ENCODE results near the gene UBXN11. TPM values are rescaled to one million over a fixed set of nuclear protein-coding genes. Genes with fewer than 3 reads are reported as not detected.

The UBXN11 gene, protein sequence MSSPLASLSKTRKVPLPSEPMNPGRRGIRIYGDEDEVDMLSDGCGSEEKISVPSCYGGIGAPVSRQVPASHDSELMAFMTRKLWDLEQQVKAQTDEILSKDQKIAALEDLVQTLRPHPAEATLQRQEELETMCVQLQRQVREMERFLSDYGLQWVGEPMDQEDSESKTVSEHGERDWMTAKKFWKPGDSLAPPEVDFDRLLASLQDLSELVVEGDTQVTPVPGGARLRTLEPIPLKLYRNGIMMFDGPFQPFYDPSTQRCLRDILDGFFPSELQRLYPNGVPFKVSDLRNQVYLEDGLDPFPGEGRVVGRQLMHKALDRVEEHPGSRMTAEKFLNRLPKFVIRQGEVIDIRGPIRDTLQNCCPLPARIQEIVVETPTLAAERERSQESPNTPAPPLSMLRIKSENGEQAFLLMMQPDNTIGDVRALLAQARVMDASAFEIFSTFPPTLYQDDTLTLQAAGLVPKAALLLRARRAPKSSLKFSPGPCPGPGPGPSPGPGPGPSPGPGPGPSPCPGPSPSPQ
- polyA plus RNA-seq (2013), result 22.5 TPM

DNA sequence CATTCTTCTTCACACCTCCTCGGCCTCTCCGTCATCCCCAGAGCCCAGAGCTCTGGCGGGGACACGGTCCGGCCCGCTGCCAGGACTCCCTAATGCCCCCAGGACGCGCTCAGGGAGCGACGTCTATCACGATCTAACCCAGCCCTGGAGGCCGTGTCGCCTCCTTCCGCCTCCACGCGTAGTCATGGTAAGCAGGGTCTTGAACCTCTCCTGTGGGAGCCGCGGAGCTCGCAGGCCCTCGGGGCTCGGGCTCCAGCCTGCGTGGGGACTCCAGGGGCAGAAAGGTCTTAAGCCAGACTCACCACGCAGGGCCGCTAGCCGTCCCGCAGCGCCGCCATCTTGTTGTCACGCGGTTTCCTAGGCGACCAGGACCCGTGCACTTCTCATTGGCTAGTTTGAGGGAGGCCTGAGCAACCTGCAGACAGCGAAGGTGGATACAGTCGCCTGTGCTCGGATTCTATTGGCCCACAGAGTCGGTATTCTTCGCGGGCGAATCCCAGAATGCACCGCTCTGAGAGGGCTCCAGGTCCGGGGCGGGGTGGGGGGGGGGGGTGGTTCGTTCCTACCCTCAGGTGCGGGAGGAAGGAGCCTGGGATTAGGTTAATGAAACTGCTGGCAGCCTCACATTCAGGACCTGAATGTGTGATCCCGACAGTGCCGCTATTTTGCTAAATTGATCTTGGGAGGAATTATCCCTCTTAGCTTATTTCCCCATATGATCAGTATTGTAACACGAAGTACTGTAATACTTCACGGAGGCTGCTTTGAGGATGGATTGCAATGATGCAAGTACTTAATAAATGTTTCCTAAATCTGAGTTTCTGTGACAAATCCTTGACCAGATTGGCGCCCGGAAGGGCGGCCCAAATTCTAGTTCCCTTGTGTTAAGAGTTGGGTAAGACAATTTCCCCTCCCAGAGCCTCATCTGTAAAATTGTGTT, at the start of gene UBXN11:
Gene UBXN11, minus strand, starts transcription at position 347 of the 940 bp plus-strand sequence. CDS start 3,753 bp downstream, outside the sequence.
- CTCF ChIA-PET, result interaction anchor here (0.8 to 4.8 kb wide), 6 partner anchors 12 to 117 kb away, joined by 3 to 27 read pairs (median 6); partner anchors contain the start of gene CD52
- 2% methylated on average over 32 of the region's 51 CpGs for WGBS (ENCODE audit: insufficient coverage)
- DNase-seq, result peak; percentile 94 to 97 (median 96)
- H3K36me3 ChIP-seq (ENCODE audit: control insufficient read depth in 4 of 4, insufficient read depth in 4 of 4, low read length in 3 of 4), result peaks cover 0 to 4% (median 0%) of the 10 kb centered on the region in 4 experiments
- POLR2A ChIA-PET, result interaction anchor here (0.5 kb wide), 1 partner anchor 7 kb away, joined by 4 read pairs; no protein-coding TSS in a partner anchor
- peaks cover 14 to 33% (median 26%) of the 10 kb centered on the region in 4 experiments for H3K4me1 ChIP-seq (ENCODE audit: control extremely low read depth in 1 of 4, control insufficient read depth in 4 of 4, insufficient read depth in 4 of 4, low read length in 3 of 4)
- H3K27ac ChIP-seq (ENCODE audit: insufficient read depth in 1 of 2, low read depth in 1 of 2, low read length in 2 of 2, poor library complexity in 1 of 2, severe bottlenecking in 2 of 2), result peak within 1 kb of the TSS; percentile 75 to 91
- H3K9me3 ChIP-seq (ENCODE audit: control extremely low read depth in 1 of 5, control insufficient read depth in 4 of 5, insufficient read depth in 2 of 5, low read depth in 1 of 5, low read length in 4 of 5), result no peaks in the 10 kb centered on the region
- peak within 1 kb of the TSS; percentile 69 to 98 (median 90) for H3K4me3 ChIP-seq (ENCODE audit: control insufficient read depth in 1 of 7, extremely low read depth in 1 of 7, insufficient read depth in 4 of 7, low read depth in 2 of 7, low read length in 6 of 7)
- no peaks in the 10 kb centered on the region for H3K27me3 ChIP-seq (replicated peaks in 2 of 5; ENCODE audit: control insufficient read depth in 4 of 5, insufficient read depth in 5 of 5, low read length in 4 of 5)

DNA sequence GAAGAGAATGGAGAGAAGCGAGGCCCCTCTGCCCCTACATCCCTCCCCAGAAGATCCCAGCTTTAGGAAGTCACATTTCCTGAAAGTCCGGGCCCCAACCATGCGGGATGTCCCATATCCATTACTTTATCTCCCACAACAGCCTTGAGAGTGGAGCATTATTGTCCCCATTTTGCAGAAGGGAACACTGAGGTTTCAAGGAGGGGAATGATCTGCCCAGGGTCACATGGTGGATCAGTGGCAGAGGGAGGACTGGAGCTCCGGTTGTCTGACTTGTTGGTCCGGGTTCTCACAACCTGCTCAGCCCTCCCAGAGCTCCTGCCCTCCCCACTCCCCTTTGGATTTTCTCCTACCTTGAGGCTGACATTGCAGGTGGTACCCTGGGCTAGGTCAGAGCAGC, 49.7 kb upstream of the UBXN11 start:
- H3K4me1 ChIP-seq (ENCODE audit: control extremely low read depth in 1 of 4, control insufficient read depth in 4 of 4, insufficient read depth in 4 of 4, low read length in 3 of 4), result peaks cover 0 to 14% (median 13%) of the 10 kb centered on the region in 4 experiments
- no peak overlapping the region for H3K27ac ChIP-seq (ENCODE audit: insufficient read depth in 1 of 2, low read depth in 1 of 2, low read length in 2 of 2, poor library complexity in 1 of 2, severe bottlenecking in 2 of 2)
- H3K9me3 ChIP-seq (ENCODE audit: control extremely low read depth in 1 of 5, control insufficient read depth in 4 of 5, insufficient read depth in 2 of 5, low read depth in 1 of 5, low read length in 4 of 5), result no peaks in the 10 kb centered on the region
- peaks cover 0 to 32% (median 13%) of the 10 kb centered on the region in 5 experiments for H3K27me3 ChIP-seq (replicated peaks in 2 of 5; ENCODE audit: control insufficient read depth in 4 of 5, insufficient read depth in 5 of 5, low read length in 4 of 5)
- no peak overlapping the region for H3K4me3 ChIP-seq (ENCODE audit: control insufficient read depth in 1 of 7, extremely low read depth in 1 of 7, insufficient read depth in 4 of 7, low read depth in 2 of 7, low read length in 6 of 7)
- DNase-seq, result no peak
- no peaks in the 10 kb centered on the region for H3K36me3 ChIP-seq (ENCODE audit: control insufficient read depth in 4 of 4, insufficient read depth in 4 of 4, low read length in 3 of 4)
- ChIA-PET CTCF (interaction anchor here (1.6 kb wide), 1 partner anchor 71 kb away, joined by 4 read pairs; no protein-coding TSS in a partner anchor), POLR2A (no interaction called here)
- 100% methylated on average over 2 of the region's 5 CpGs for WGBS (ENCODE audit: insufficient coverage)

DNA sequence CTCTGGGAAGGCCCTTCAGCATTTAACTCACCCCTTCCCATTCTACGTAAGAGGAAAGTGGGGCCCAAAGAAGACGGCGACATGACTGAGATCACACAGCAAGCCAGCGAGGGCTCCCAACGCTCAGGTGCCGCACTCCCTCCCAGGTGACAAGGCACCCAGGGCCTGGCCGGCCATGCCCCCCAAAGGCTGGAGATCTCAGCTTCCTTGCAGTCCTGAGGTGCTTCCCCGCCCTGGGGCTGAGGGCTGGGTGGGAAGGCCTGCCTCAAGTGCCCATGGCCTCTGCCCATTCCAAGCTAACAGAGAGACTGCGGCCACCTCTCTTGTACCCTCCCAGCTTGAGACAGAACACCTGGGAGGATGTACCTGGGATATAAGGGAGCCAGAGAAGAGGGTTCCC, 48.5 kb upstream of the UBXN11 start:
- POLR2A ChIA-PET, result no interaction called here
- H3K4me3 ChIP-seq (ENCODE audit: control insufficient read depth in 1 of 7, extremely low read depth in 1 of 7, insufficient read depth in 4 of 7, low read depth in 2 of 7, low read length in 6 of 7), result no peak overlapping the region

DNA sequence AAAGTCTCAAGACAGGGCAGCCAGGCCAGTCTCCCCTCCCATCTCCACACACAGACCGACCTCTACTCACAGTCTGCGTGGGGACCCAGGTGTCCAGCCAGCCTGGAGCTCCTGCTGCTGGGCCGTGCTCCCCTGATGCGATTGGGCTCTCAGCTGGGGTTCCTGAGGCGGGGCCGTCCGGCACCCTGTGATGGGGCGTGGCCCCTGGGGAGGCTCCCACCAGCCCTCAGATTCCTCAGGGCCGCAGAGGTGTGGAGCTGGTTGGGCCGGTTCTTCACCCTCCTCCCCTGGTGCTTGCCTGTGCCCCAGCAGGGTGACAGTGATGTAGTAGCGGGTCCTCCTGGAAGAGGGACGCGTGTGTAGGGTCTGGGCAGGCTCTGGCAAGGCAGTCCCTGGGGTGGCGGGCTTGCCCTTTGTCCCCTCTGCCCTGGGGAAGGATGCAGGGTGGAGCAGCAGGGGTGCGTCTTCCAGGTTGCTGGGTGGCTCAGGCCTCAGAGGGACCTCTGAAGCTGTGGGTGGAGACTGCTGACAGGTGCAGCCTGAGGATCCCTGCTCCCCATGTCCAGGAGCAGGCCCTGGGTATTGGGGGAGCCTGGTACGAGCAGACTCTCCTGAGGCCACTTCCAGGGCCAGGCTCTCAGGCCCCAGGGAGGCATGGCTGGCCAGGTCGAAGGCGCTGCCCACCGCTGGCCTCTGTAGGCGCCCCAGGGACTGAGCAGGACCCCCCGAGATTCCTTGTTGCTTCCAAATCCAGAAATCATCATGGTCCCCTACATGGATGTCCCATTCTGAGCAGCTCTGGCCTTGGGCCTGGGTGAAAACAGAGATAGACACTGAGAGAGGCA, 47.8 kb upstream of the UBXN11 start, which contains the start of gene CRYBG2:
Gene CRYBG2, minus strand, starts transcription at position 155 of the 845 bp plus-strand sequence. CDS start 7,473 bp downstream, outside the sequence.
- ChIA-PET POLR2A (no interaction called here), CTCF (interaction anchor here (1.0 to 1.5 kb wide), 2 partner anchors 11 to 36 kb away, joined by 3 read pairs; partner anchors contain the start of gene CD52)
- no peak for DNase-seq
- no peaks in the 10 kb centered on the region for H3K36me3 ChIP-seq (ENCODE audit: control insufficient read depth in 4 of 4, insufficient read depth in 4 of 4, low read length in 3 of 4)
- peaks cover 0 to 13% (median 7%) of the 10 kb centered on the region in 5 experiments for H3K27me3 ChIP-seq (replicated peaks in 2 of 5; ENCODE audit: control insufficient read depth in 4 of 5, insufficient read depth in 5 of 5, low read length in 4 of 5)
- H3K9me3 ChIP-seq (ENCODE audit: control extremely low read depth in 1 of 5, control insufficient read depth in 4 of 5, insufficient read depth in 2 of 5, low read depth in 1 of 5, low read length in 4 of 5), result no peaks in the 10 kb centered on the region
- no peak within 1 kb of the TSS for H3K27ac ChIP-seq (ENCODE audit: insufficient read depth in 1 of 2, low read depth in 1 of 2, low read length in 2 of 2, poor library complexity in 1 of 2, severe bottlenecking in 2 of 2)
- no peak within 1 kb of the TSS for H3K4me3 ChIP-seq (ENCODE audit: control insufficient read depth in 1 of 7, extremely low read depth in 1 of 7, insufficient read depth in 4 of 7, low read depth in 2 of 7, low read length in 6 of 7)
- WGBS (ENCODE audit: insufficient coverage), result 96% methylated on average over 15 of the region's 21 CpGs
- H3K4me1 ChIP-seq (ENCODE audit: control extremely low read depth in 1 of 4, control insufficient read depth in 4 of 4, insufficient read depth in 4 of 4, low read length in 3 of 4), result peaks cover 0 to 5% (median 0%) of the 10 kb centered on the region in 4 experiments

More for the DNA sequence above, 48.5 kb upstream of the UBXN11 start:
- WGBS (ENCODE audit: insufficient coverage), result 100% methylated on average over 8 of the region's 9 CpGs
- no peak overlapping the region for H3K27ac ChIP-seq (ENCODE audit: insufficient read depth in 1 of 2, low read depth in 1 of 2, low read length in 2 of 2, poor library complexity in 1 of 2, severe bottlenecking in 2 of 2)
- CTCF ChIA-PET, result interaction anchor here (1.5 to 1.6 kb wide), 2 partner anchors 12 to 70 kb away, joined by 3 to 4 read pairs; no protein-coding TSS in a partner anchor
- H3K9me3 ChIP-seq (ENCODE audit: control extremely low read depth in 1 of 5, control insufficient read depth in 4 of 5, insufficient read depth in 2 of 5, low read depth in 1 of 5, low read length in 4 of 5), result no peaks in the 10 kb centered on the region
- H3K36me3 ChIP-seq (ENCODE audit: control insufficient read depth in 4 of 4, insufficient read depth in 4 of 4, low read length in 3 of 4), result no peaks in the 10 kb centered on the region
- H3K4me1 ChIP-seq (ENCODE audit: control extremely low read depth in 1 of 4, control insufficient read depth in 4 of 4, insufficient read depth in 4 of 4, low read length in 3 of 4), result peaks cover 0 to 6% (median 3%) of the 10 kb centered on the region in 4 experiments
- peaks cover 0 to 21% (median 7%) of the 10 kb centered on the region in 5 experiments for H3K27me3 ChIP-seq (replicated peaks in 2 of 5; ENCODE audit: control insufficient read depth in 4 of 5, insufficient read depth in 5 of 5, low read length in 4 of 5)
- no peak for DNase-seq

DNA sequence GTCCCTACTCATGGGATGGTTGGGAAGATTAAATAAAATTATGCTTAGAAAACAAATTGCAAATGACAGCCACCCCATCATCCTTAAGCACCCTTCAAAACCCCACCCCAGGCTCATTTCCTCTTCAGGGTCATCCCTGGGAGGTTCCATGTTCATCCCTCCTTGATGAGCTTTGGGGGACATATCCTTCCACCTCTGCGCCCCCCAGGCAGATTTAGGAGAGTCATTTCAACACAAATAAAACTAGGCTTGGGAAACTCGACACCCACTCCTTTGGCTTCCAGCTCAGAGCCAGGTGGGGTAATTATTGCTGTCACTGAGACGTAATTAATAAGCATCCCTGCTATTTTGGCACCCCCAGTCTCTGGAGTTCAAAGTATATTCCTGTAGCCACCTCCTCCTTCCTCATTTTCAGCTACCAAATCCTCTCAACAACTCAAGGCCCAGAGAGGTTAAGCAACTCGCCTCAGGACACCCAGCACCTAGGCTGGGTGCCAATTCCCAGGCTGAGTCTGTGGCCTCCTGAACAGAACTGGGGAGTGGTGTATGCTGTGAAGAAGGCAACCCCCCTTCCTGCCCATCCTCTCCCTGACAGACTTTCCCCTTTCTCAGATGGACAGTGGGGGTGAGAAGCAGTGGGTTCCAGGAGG, 46.9 kb upstream of the UBXN11 start:
- DNase-seq, result no peak
- H3K4me1 ChIP-seq (ENCODE audit: control extremely low read depth in 1 of 4, control insufficient read depth in 4 of 4, insufficient read depth in 4 of 4, low read length in 3 of 4), result peaks cover 0 to 5% (median 0%) of the 10 kb centered on the region in 4 experiments
- POLR2A ChIA-PET, result no interaction called here
- WGBS (ENCODE audit: insufficient coverage), result 100% methylated on average over 3 of the region's 4 CpGs
- no peak overlapping the region for H3K4me3 ChIP-seq (ENCODE audit: control insufficient read depth in 1 of 7, extremely low read depth in 1 of 7, insufficient read depth in 4 of 7, low read depth in 2 of 7, low read length in 6 of 7)
- no peaks in the 10 kb centered on the region for H3K36me3 ChIP-seq (ENCODE audit: control insufficient read depth in 4 of 4, insufficient read depth in 4 of 4, low read length in 3 of 4)
- H3K9me3 ChIP-seq (ENCODE audit: control extremely low read depth in 1 of 5, control insufficient read depth in 4 of 5, insufficient read depth in 2 of 5, low read depth in 1 of 5, low read length in 4 of 5), result no peaks in the 10 kb centered on the region
- no peak overlapping the region for H3K27ac ChIP-seq (ENCODE audit: insufficient read depth in 1 of 2, low read depth in 1 of 2, low read length in 2 of 2, poor library complexity in 1 of 2, severe bottlenecking in 2 of 2)
- CTCF ChIA-PET, result interaction anchor here (1.0 kb wide), 1 partner anchor 35 kb away, joined by 3 read pairs; the partner anchor contains the start of gene CD52
- H3K27me3 ChIP-seq (replicated peaks in 2 of 5; ENCODE audit: control insufficient read depth in 4 of 5, insufficient read depth in 5 of 5, low read length in 4 of 5), result peaks cover 0 to 4% (median 0%) of the 10 kb centered on the region in 5 experiments

DNA sequence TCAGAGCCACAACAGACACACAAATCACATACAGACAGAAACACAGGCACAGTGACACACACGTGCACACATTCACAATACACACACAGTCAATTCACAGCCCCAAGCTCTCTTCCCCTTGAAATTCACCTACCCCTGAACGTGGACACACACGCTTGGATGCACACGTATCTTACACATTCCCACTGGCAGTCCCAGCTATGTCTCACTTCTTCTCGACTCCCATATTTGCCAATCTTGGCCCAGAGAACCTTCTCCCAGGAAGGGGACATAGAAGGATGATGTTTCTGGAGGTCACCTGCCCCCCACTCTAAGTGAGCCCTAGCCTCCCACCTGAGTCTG, 45.9 kb upstream of the UBXN11 start:
- Histone ChIP-seq H3K36me3 (ENCODE audit: control insufficient read depth in 4 of 4, insufficient read depth in 4 of 4, low read length in 3 of 4) (no peaks in the 10 kb centered on the region), H3K27me3 (replicated peaks in 2 of 5; ENCODE audit: control insufficient read depth in 4 of 5, insufficient read depth in 5 of 5, low read length in 4 of 5) (peaks cover 0 to 2% (median 0%) of the 10 kb centered on the region in 5 experiments), H3K9me3 (ENCODE audit: control extremely low read depth in 1 of 5, control insufficient read depth in 4 of 5, insufficient read depth in 2 of 5, low read depth in 1 of 5, low read length in 4 of 5) (no peaks in the 10 kb centered on the region), H3K27ac (ENCODE audit: insufficient read depth in 1 of 2, low read depth in 1 of 2, low read length in 2 of 2, poor library complexity in 1 of 2, severe bottlenecking in 2 of 2) (no peak overlapping the region), H3K4me3 (ENCODE audit: control insufficient read depth in 1 of 7, extremely low read depth in 1 of 7, insufficient read depth in 4 of 7, low read depth in 2 of 7, low read length in 6 of 7) (no peak overlapping the region), H3K4me1 (ENCODE audit: control extremely low read depth in 1 of 4, control insufficient read depth in 4 of 4, insufficient read depth in 4 of 4, low read length in 3 of 4) (peaks cover 0 to 5% (median 0%) of the 10 kb centered on the region in 4 experiments)
- WGBS (ENCODE audit: insufficient coverage), result 90% methylated on average over 5 of the region's 5 CpGs
- ChIA-PET CTCF (no interaction called here), POLR2A (no interaction called here)
- no peak for DNase-seq
